ENCODE results near the gene AGPAT4. TPM values are rescaled to one million over a fixed set of nuclear protein-coding genes. Genes with fewer than 3 reads are reported as not detected.

AGPAT4 gene
- total RNA-seq, 1 donor from 2014 or later, result 19.7 TPM

- ATAC-seq (no peak), DNase-seq (no peak)
- intact Hi-C loops (cut with DNase I), result no loop called here
- Histone ChIP-seq H3K27ac (no peak overlapping the region), H3K27me3 (ENCODE audit: low read depth) (no peaks in the 10 kb centered on the region), H3K9me3 (no peaks in the 10 kb centered on the region), H3K4me1 (peaks cover 9% of the 10 kb centered on the region), H3K4me3 (no peak overlapping the region), H3K36me3 (no peaks in the 10 kb centered on the region)
- no peak for TF ChIP-seq CTCF (IDR thresholded peaks at IDR 0.05)
Observed at GRCh38 chr6:161238500-161238899, 35.4 kb downstream of the AGPAT4 start.

GRCh38 chr6:161238081-161238480 lies 35.8 kb downstream of the AGPAT4 start:
- Histone ChIP-seq H3K27me3 (ENCODE audit: low read depth) (no peaks in the 10 kb centered on the region), H3K4me3 (no peak overlapping the region), H3K4me1 (peaks cover 9% of the 10 kb centered on the region), H3K36me3 (no peaks in the 10 kb centered on the region), H3K27ac (no peak overlapping the region), H3K9me3 (no peaks in the 10 kb centered on the region)
- DNase-seq (no peak), ATAC-seq (no peak)
- intact Hi-C loops (cut with DNase I), result no loop called here
- TF ChIP-seq CTCF (IDR thresholded peaks at IDR 0.05), result no peak

- Histone ChIP-seq H3K4me3 (no peak overlapping the region), H3K36me3 (no peaks in the 10 kb centered on the region), H3K27ac (no peak overlapping the region), H3K4me1 (peaks cover 9% of the 10 kb centered on the region), H3K27me3 (ENCODE audit: low read depth) (no peaks in the 10 kb centered on the region), H3K9me3 (no peaks in the 10 kb centered on the region)
- intact Hi-C loops (cut with DNase I), result no loop called here
- ATAC-seq, result no peak
- TF ChIP-seq CTCF (IDR thresholded peaks at IDR 0.05), result no peak
- no peak for DNase-seq
Observed at GRCh38 chr6:161237176-161237575, 36.7 kb downstream of the AGPAT4 start.

GRCh38 chr6:161235776-161236633 lies 37.9 kb downstream of the AGPAT4 start:
- ATAC-seq (peak; percentile 43 to 47), DNase-seq (no peak)
- intact Hi-C loops (cut with DNase I), result no loop called here
- Histone ChIP-seq H3K4me1 (peaks cover 9% of the 10 kb centered on the region), H3K27me3 (ENCODE audit: low read depth) (no peaks in the 10 kb centered on the region), H3K36me3 (no peaks in the 10 kb centered on the region), H3K27ac (no peak overlapping the region), H3K4me3 (no peak overlapping the region), H3K9me3 (no peaks in the 10 kb centered on the region)
- no peak for TF ChIP-seq CTCF (IDR thresholded peaks at IDR 0.05)

- Histone ChIP-seq H3K4me1 (peaks cover 15% of the 10 kb centered on the region), H3K4me3 (no peak overlapping the region), H3K27me3 (ENCODE audit: low read depth) (no peaks in the 10 kb centered on the region), H3K9me3 (no peaks in the 10 kb centered on the region), H3K36me3 (no peaks in the 10 kb centered on the region), H3K27ac (no peak overlapping the region)
- TF ChIP-seq CTCF (IDR thresholded peaks at IDR 0.05), result no peak
- DNase-seq (no peak), ATAC-seq (no peak)
- intact Hi-C loops (cut with DNase I), result no loop called here
Observed at GRCh38 chr6:161233986-161234661, 39.7 kb downstream of the AGPAT4 start.
